HepG2 (cell line): Measurements from ENCODE around the gene TRA2B. TPM values are rescaled to one million over a fixed set of nuclear protein-coding genes. Genes with fewer than 3 reads are reported as not detected.

Source experiments
- FOXO4 ChIP-seq: sonication (generic); formaldehyde crosslinking; conservative IDR thresholded peaks from 2 replicates; pipeline ENCODE4 v1.8.1; 2023; ENCODE audit warnings: missing genetic modification reagents
- GMEB1 ChIP-seq: sonication (generic); formaldehyde crosslinking; IDR thresholded peaks from 2 replicates; pipeline ENCODE4 v1.5.1; 2020; ENCODE audit warnings: missing genetic modification reagents, mild to moderate bottlenecking, borderline replicate concordance
- HNRNPLL ChIP-seq: fragments of 200-400 bp; formaldehyde crosslinking; IDR thresholded peaks from 2 replicates; pipeline ENCODE4 v1.6.1; 2017; ENCODE audit warnings: mild to moderate bottlenecking, low read depth, low read length; ENCODE audit not compliant: poor library complexity, severe bottlenecking
- IRF2 ChIP-seq: IDR thresholded peaks from 2 replicates; pipeline ENCODE4 v1.6.1; 2018; ENCODE audit warnings: missing genetic modification reagents, missing compliant biosample characterization
- NFKB2 ChIP-seq: sonication (generic); formaldehyde crosslinking; IDR thresholded peaks from 2 replicates; pipeline ENCODE4 v1.4.0; 2020; ENCODE audit warnings: missing genetic modification reagents, borderline replicate concordance
- NR2C2 ChIP-seq: sonication (generic); formaldehyde crosslinking; IDR thresholded peaks from 2 replicates; pipeline ENCODE4 v1.4.0; 2020; ENCODE audit warnings: missing genetic modification reagents, mild to moderate bottlenecking, moderate library complexity, borderline replicate concordance
- PRPF4 ChIP-seq: fragments of 200-400 bp; formaldehyde crosslinking; IDR thresholded peaks from 2 replicates; pipeline ENCODE4 v1.6.1; 2016; ENCODE audit warnings: low read length, low read depth; ENCODE audit not compliant: poor library complexity, severe bottlenecking
- SMARCC2 ChIP-seq: fragments of 450-650 bp; IDR thresholded peaks from 2 replicates; pipeline ENCODE4 v1.6.1; 2017; ENCODE audit warnings: antibody characterized with exemption, mild to moderate bottlenecking
- TARDBP ChIP-seq: sonication (generic); formaldehyde crosslinking; IDR thresholded peaks from 2 replicates; pipeline ENCODE4 v1.8.0; 2022; ENCODE audit warnings: mild to moderate bottlenecking, missing genetic modification reagents
- TCF7 ChIP-seq: sonication (generic); IDR thresholded peaks from 2 replicates; pipeline ENCODE4 v1.6.1; 2016; ENCODE audit warnings: antibody characterized with exemption, low read depth
- TOPORS ChIP-seq: sonication (generic); formaldehyde crosslinking; IDR thresholded peaks from 2 replicates; pipeline ENCODE4 v1.8.0; 2023; ENCODE audit warnings: mild to moderate bottlenecking, missing genetic modification reagents
- ZBTB3 ChIP-seq: sonication (generic); formaldehyde crosslinking; IDR thresholded peaks from 2 replicates; pipeline ENCODE4 v1.4.0; 2020; ENCODE audit warnings: low read depth, mild to moderate bottlenecking, moderate library complexity, missing genetic modification reagents, borderline replicate concordance
- ZBTB33 ChIP-seq: sonication (generic); formaldehyde crosslinking; IDR thresholded peaks from 2 replicates; pipeline ENCODE4 v1.4.0; 2020; ENCODE audit warnings: missing genetic modification reagents
- ZBTB34 ChIP-seq: sonication (generic); formaldehyde crosslinking; IDR thresholded peaks from 2 replicates; pipeline ENCODE4 v1.8.0; 2022; ENCODE audit warnings: mild to moderate bottlenecking, missing genetic modification reagents
- ZC3H4 ChIP-seq: sonication (generic); formaldehyde crosslinking; IDR thresholded peaks from 2 replicates; pipeline ENCODE4 v1.4.0; 2020; ENCODE audit warnings: missing genetic modification reagents, borderline replicate concordance
- ZFP37 ChIP-seq: sonication (generic); formaldehyde crosslinking; IDR thresholded peaks from 2 replicates; pipeline ENCODE4 v1.4.0; 2020; ENCODE audit warnings: missing genetic modification reagents, borderline replicate concordance
- ZNF207 ChIP-seq: fragments of 450-650 bp; IDR thresholded peaks from 2 replicates; pipeline ENCODE4 v1.6.1; 2016; ENCODE audit warnings: antibody characterized with exemption, borderline replicate concordance
- ZNF362 ChIP-seq: sonication (generic); formaldehyde crosslinking; IDR thresholded peaks from 2 replicates; pipeline ENCODE4 v1.4.0; 2020; ENCODE audit warnings: missing genetic modification reagents, mild to moderate bottlenecking, borderline replicate concordance
- ZNF550 ChIP-seq: sonication (generic); formaldehyde crosslinking; IDR thresholded peaks from 2 replicates; pipeline ENCODE4 v1.4.0; 2020; ENCODE audit warnings: mild to moderate bottlenecking, missing genetic modification reagents, borderline replicate concordance
- ZNF652 ChIP-seq: IDR thresholded peaks from 2 replicates; pipeline ENCODE4 v1.6.1; 2016; ENCODE audit warnings: low read depth, borderline replicate concordance
- polyA plus RNA-seq, 8 experiments: library from polyadenylated mRNA; depleted of rRNA in 3 of 8; stranded (reverse) in 7 of 8; unstranded in 1 of 8; fragments of >200 nt; fragmentation: Illumina TruSeq in 4 of 8; extraction: Trizol in 4 of 8; gene quantifications; 2 replicates each; pipeline versions ENCODE4 v1.2.1 to v1.2.3, GENCODE V29; 2011 to 2016; ENCODE audit warnings: low read depth in 4 of 8, missing spikeins in 1 of 8, mixed read lengths in 1 of 8; ENCODE audit not compliant: insufficient read depth in 1 of 8
- total RNA-seq, 5 experiments: library from RNA; depleted of rRNA; stranded (reverse); fragments of >200 nt; fragmentation: Illumina TruSeq; extraction: Trizol; gene quantifications; 2 replicates each; pipeline ENCODE4 v1.2.3, GENCODE V29; 2016; ENCODE audit warnings: low read depth in 1 of 5

The TRA2B gene
- total and polyA plus RNA-seq, 2 of the 13 experiments (the other 11 are each of a cell fraction or from before 2014, with no cell fraction given) = 105 to 241 TPM

GRCh38 chr3:185942907-185943759 is 5.3 kb upstream of the TRA2B start (continued):
- TF ChIP-seq ZBTB33 (CRISPR knock-in tag) (peak; percentile 56), TOPORS (CRISPR knock-in tag) (no peak), HNRNPLL (no peak), IRF2 (CRISPR knock-in tag) (0 out of 2 replicates have a peak, but pooled peaks have one; percentile 53), ZNF207 (no peak), ZC3H4 (CRISPR knock-in tag) (no peak), TCF7 (no peak), ZNF652 (CRISPR knock-in tag) (0 out of 2 replicates have a peak, but pooled peaks have one; percentile 29), NR2C2 (CRISPR knock-in tag) (no peak), ZBTB34 (CRISPR knock-in tag) (no peak), ZBTB3 (CRISPR knock-in tag) (no peak), GMEB1 (no peak), TARDBP (CRISPR knock-in tag) (0 out of 2 replicates have a peak, but pooled peaks have one; percentile 66), ZFP37 (no peak; the same call in 1 of the 2 replicates), FOXO4 (CRISPR knock-in tag) (no peak), PRPF4 (no peak), NFKB2 (CRISPR knock-in tag) (peak; percentile 34; the same call in 1 of the 2 replicates), ZNF550 (CRISPR knock-in tag) (peak; percentile 80; the same call in 1 of the 2 replicates), ZNF362 (CRISPR knock-in tag) (peak; percentile 25; the same call in 1 of the 2 replicates), SMARCC2 (no peak)
